Measurements from ENCODE around the gene IRF5.
"Not testable (repeated sequence)": the region's sequence is repeated elsewhere in the genome, so short reads cannot be mapped to it uniquely, and the experiment has no call there.

Gene IRF5

DNA sequence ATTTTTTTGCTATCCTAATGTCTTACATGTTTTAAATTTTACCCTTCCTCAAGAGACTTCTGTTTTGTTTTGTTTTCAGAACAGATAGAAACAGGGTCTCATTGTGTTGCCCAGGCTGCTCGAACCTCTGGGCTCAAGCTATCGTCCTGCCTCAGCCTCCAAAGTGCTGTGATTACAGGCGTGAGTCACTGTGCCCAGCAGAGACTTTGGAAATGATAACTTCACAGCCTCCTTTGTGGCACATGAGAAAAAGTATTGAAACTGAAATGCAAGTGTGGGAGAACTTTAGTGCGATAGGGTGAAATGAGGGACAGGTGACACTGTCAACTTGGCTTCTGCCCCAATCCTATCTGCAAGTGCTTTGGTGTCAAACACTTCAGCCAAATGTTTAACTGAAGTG, 21.6 kb downstream of the IRF5 start:
- FAIRE-seq (no peak), DNase-seq (ENCODE audit: low spot score) (no peak)

GRCh38 chr7:128961030-128961659, 23.4 kb downstream of the IRF5 start:
- FAIRE-seq (no peak), DNase-seq (ENCODE audit: low spot score) (no peak)

DNA sequence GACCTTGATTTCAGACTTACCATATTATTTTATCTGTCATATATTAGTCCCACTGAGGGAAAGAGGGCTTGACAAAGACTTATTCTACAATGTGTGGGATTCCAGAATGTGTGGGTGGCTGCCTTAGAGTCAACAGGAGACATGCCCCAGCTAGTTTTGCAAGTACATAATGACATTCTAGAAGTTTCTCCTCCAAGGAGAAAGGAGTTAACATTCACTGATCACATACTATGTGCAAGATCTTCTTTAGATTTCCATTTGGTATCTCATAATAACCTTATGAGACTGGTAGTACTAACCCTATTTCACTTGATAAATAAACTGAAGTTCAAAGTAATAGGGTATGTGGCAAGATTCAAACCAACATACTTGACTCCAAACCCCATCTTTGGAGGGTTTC, 25.2 kb downstream of the IRF5 start:
- DNase-seq (ENCODE audit: low spot score) (no peak), FAIRE-seq (no peak)

- FAIRE-seq: no peak
- DNase-seq (ENCODE audit: low spot score): no peak
These were observed 25.6 kb downstream of the IRF5 start for GRCh38 chr7:128963327-128963757.

DNA sequence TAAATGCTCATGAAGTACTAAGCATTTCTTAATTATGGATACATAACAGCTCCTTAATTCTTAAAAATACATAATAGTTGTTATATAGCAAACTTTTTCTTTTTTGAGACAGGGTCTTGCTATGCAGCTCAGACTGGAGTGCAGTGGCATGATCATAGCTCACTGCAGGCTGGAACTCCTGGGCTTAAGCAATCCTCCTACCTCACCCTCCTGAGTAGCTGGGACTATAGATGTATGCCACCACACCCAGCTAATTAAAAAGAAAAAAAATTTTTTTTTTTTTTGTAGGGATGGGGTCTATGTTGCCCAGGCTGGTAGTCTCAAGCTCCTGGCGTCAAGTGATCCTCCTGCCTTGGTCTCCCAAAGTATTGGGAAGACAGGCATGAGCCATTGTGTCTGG, 30.9 kb downstream of the IRF5 start:
- DNase-seq (ENCODE audit: low spot score) (no peak), FAIRE-seq (no peak)

- DNase-seq (ENCODE audit: low spot score): no peak
- FAIRE-seq: no peak
These were observed 36.7 kb downstream of the IRF5 start for GRCh38 chr7:128974241-128974934.

- FAIRE-seq: no peak
- no peak for DNase-seq (ENCODE audit: low spot score)
These were observed 44.4 kb downstream of the IRF5 start for GRCh38 chr7:128982105-128982504.

- no peak for DNase-seq (ENCODE audit: low spot score)
- no peak for FAIRE-seq
These were observed 47.9 kb downstream of the IRF5 start for GRCh38 chr7:128985660-128986059.

DNA sequence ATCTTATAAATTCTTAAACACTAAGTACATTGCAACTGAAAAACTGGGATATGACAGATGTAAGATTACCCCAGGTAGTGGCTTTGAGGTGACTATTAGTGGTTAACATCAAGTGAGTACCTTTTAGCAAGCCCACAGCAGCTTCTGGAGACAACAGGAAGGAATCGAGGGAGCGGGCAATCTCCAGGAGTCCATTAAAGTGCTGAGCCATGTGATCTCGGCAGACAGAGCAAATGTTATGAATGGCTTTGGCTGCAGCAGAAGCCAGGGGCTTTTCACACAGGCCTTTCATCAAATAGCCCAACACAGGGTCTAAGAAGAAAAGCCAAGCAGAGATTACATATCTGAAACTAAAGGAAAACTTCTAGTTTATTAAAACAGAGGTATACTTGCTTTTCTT, 48.9 kb downstream of the IRF5 start:
- DNase-seq (ENCODE audit: low spot score): no peak
- FAIRE-seq: no peak

GRCh38 chr7:128988372-128988771, 50.6 kb downstream of the IRF5 start:
- FAIRE-seq: no peak

DNA sequence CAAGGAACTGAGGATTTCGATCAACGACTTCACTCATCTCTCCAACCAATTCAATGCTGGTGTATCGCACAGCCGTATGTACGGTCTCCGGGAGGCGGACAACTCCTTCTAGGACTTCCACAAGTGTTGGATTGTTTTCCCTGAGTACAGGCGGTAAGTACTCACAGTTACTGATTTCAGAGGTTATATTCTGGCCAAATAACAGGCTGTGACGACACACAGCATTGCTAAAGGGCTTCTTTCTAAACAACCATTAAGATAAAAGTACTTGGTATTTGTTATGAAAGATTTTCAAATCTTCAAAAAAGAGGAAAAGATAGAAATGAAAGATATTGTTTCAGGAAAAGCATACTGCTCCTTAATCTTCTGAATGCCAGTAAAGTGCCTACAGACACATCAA, 52.2 kb downstream of the IRF5 start:
- DNase-seq (ENCODE audit: low spot score): no peak
- no peak for FAIRE-seq

More at GRCh38 chr7:128988372-128988771, 50.6 kb downstream of the IRF5 start:
- no peak for DNase-seq (ENCODE audit: low spot score)

DNA sequence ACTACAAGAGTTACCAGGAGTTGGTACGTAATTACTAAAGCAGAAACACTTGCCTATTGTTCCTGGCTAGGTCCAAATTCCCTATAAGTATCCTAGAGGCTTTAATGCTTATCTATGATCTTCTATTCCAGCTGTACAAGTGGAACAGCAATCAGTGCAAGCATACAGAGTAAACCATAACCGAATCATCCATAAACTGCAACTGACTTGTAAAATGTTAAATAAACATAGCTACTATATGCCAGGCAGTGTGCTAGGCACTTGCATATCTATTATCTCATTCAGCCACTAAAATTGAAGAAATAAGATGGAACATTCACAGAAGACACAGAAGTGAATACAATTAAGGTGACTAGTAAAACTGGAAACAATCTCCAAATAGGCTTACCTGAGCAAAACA, 55.7 kb downstream of the IRF5 start:
- FAIRE-seq (no peak), DNase-seq (ENCODE audit: low spot score) (no peak)

GRCh38 chr7:128994560-128994959, 56.8 kb downstream of the IRF5 start:
- not testable (repeated sequence) for DNase-seq (ENCODE audit: low spot score); FAIRE-seq

DNA sequence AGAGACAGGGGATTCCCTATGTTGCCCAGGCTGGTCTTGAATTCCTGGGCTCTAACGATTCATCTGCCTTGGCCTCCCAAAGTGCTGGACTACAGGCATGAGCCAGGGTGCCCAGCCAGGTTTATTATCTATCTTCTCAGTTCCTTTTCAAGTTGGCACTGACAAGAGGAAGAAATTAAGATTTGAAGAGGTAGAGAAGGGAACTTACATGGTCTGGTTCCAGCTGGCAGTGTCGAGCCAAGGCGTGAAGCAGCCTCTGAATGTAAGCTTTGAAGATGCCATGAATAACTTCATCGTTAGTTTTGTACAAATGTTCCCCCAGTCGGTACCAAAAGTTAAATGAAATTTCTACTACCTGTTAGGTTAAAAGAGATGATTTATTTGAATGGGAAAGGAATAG, 59.5 kb downstream of the IRF5 start:
- no peak for FAIRE-seq
- no peak for DNase-seq (ENCODE audit: low spot score)
